AG09309 (cell line): Measurements from ENCODE around the gene FHAD1.

Experiments used
- DNase-seq: peaks from one replicate; pipeline ENCODE4 v3.0.0-alpha.2; 2010; ENCODE audit warnings: low read depth
- H3K4me3 ChIP-seq: 2 replicates; pipeline ENCODE4 v1.5.1; 2011; ENCODE audit warnings: mild to moderate bottlenecking, low read depth, low read length, moderate library complexity; ENCODE audit not compliant: control insufficient read depth
- TF ChIP-seq, protein P1 (sequence below): IDR thresholded peaks from 2 replicates; pipeline ENCODE4 v1.5.1; 2011; ENCODE audit warnings: mild to moderate bottlenecking, low read depth, low read length, inconsistent platforms; ENCODE audit not compliant: insufficient read depth, control insufficient read depth; ENCODE audit errors: missing control alignments

The FHAD1 gene

DNA sequence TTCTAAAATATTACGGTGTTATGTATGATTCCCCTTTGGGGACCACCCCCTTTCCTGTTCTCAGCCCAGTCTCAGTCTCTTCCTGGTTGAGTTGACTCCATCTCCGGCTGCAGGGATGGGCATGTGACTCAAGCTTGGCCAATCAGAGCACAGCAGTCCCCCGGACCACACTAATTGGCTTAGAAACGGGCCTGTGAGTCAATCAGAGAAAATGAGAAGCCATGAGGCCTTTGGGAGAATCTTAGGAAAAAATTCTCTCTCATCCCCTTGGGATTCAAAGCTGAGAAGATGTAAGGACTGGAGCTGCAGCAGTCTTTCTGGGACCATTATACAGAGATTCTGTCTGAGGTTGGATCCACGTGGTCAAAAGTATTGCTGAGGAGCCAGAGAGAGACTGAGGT is 10.7 kb upstream of the FHAD1 start:
- no peak overlapping the region for H3K4me3 ChIP-seq
- no peak for DNase-seq
- TF ChIP-seq, protein P1, sequence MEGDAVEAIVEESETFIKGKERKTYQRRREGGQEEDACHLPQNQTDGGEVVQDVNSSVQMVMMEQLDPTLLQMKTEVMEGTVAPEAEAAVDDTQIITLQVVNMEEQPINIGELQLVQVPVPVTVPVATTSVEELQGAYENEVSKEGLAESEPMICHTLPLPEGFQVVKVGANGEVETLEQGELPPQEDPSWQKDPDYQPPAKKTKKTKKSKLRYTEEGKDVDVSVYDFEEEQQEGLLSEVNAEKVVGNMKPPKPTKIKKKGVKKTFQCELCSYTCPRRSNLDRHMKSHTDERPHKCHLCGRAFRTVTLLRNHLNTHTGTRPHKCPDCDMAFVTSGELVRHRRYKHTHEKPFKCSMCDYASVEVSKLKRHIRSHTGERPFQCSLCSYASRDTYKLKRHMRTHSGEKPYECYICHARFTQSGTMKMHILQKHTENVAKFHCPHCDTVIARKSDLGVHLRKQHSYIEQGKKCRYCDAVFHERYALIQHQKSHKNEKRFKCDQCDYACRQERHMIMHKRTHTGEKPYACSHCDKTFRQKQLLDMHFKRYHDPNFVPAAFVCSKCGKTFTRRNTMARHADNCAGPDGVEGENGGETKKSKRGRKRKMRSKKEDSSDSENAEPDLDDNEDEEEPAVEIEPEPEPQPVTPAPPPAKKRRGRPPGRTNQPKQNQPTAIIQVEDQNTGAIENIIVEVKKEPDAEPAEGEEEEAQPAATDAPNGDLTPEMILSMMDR, result no peak

DNA sequence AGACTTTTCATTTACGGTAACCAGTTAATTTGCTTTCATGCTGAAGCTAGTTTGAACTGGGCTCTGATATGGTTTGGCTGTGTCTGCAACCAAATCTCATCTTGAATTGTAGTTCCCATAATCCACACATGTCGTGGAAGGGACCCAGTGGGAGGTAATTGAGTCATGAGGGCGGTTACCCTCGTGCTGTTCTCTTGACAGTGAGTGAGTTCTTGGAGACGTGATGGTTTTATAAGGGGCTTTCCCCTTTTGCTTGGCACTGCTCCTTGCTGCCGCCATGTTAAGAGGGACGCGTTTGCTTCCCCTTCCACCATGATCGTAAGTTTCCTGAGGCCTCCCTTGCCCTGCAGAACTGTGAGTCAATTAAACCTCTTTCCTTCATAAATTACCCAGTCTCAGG is 10.3 kb upstream of the FHAD1 start:
- H3K4me3 ChIP-seq, result no peak overlapping the region
- TF ChIP-seq, protein P1, result no peak
- DNase-seq, result no peak

DNA sequence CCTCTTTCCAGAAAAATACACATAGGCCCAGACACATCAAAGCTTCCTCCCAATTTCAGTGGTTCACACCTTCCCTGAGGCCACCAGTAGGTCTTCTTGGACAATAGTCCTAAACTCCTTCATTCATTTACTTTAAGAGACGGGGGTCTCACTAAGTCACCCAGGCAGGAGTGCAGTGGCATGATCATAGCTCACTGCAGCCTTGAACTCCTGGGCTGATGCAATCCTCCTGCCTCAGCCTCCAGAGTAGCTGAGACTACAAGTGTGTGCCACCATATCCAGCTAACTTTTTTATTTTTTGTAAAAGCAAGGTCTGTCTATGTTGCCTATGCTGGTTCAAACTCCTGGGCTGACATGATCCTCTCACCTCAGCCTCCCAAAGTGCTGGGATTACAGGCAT is 8.2 kb upstream of the FHAD1 start:
- TF ChIP-seq, protein P1, result no peak
- H3K4me3 ChIP-seq, result no peak overlapping the region
- DNase-seq, result no peak

DNA sequence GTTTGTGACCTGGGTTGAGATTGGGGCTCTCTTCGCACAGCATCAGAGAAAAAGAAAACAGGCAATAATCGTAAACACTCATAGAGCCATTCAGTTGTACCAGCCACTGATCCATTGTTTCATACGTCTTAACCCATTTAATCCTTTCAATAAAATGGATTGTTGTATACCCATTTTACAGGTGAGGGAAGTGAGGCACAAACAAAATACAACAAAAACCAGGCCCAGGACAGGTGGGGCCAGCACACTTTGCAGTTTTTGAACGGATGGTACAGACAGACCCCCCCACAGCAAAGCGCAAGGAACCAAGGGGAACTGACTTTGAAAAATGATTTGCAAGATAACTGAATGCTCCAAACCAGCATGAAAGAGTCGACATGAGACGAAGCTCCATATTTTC is 4.3 kb upstream of the FHAD1 start:
- TF ChIP-seq, protein P1, result no peak
- no peak overlapping the region for H3K4me3 ChIP-seq
- no peak for DNase-seq

DNA sequence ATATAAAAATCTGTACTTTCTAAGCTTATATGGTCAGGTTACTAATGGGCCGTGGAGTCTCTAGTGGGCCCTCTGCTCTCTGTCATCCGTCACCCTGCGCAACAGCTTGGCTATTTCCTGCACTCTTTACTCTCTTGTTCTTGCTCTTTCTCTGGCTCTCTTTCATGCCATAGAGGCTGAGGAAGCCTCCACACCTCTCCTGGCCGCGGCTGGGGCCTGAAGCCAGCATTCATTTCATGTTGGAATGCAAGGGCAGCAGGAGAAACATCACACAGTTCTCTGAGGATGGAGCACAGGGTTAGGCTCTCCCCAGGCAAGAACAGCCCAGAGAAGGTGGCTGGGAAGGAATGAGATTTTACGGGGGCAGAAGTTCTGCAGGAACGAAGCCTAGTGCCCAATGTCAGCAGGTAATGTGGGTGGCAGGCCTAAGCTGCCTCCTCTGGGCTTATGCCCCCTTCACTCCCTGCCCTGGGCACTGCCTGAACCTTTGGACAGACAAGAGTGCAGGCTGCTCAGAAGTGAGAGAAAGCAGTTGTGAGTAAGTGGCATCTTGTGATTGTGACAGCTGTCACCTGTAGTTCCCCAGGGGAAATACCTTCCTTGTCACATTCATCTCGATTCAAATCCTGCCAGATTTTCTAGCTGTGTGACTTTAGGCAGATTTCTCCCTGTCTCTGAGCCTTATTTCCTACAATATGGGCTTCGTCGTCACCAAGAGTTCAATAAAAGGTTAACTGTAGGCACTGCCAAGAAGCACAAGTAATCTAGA is 3.6 kb upstream of the FHAD1 start:
- TF ChIP-seq, protein P1, result no peak
- H3K4me3 ChIP-seq, result no peak overlapping the region
- no peak for DNase-seq

DNA sequence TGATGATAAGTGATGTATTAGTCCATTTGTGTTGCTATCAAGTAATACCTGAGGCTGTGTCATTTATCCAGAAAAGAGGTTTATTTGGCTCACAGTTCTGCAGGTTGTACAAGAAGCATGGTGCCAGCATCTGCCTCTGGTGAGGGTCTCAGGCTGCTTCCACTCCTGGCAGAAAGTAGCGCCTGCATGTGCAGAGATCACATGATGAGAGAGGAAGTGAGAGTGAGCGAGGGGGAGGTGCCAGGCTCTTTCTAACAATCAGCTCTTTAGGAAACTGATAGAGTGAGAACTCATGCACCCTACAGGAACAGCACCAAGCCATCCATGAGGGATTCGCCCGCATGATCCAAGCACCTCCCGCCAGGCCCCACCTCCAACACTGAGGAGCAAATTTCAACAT is 2.2 kb upstream of the FHAD1 start:
- no peak overlapping the region for H3K4me3 ChIP-seq
- TF ChIP-seq, protein P1, result no peak
- no peak for DNase-seq
